SK-N-SH (cell line): ENCODE measurements around the gene SPTSSB. TPM values are rescaled to one million over a fixed set of nuclear protein-coding genes. Genes with fewer than 3 reads are reported as not detected.

Experiments
- CTCF ChIA-PET: fragments of 300-600, 350-600 bp; formaldehyde crosslinking; extraction: SDS; loops from one replicate; lab custom pipeline; 2021; lab: Yijun Ruan, JAX
- POLR2A ChIA-PET: fragments of 350-600 bp; sonication (Branson Sonifier 250); formaldehyde crosslinking; extraction: SDS; loops from one replicate; lab custom pipeline; 2020; ENCODE audit warnings: antibody characterized with exemption, inconsistent platforms; lab: Yijun Ruan, JAX
- DNase-seq: peaks from one replicate; pipeline ENCODE4 v3.0.0; 2012
- H2AFZ ChIP-seq: fragments of 200-600 bp; sonication (generic); 2 replicates; pipeline ENCODE4 v1.8.1; 2016; ENCODE audit warnings: antibody characterized with exemption, mild to moderate bottlenecking, low read depth
- H3F3A ChIP-seq: fragments of 200-600 bp; sonication (generic); replicated peaks from 2 replicates; pipeline ENCODE3; 2016; ENCODE audit warnings: antibody characterized with exemption, mild to moderate bottlenecking; ENCODE audit not compliant: insufficient read depth
- H3K27ac ChIP-seq, 2 experiments: fragments of 200-500 bp in 1 of 2; fragments of 200-600 bp in 1 of 2; sonication (Bioruptor generic) in 1 of 2; sonication (generic), shearing (Covaris generic) in 1 of 2; 2 replicates each; pipeline versions ENCODE4 v1.5.1 to v1.6.1; 2014 to 2016; ENCODE audit warnings: low read depth in 2 of 2, inconsistent platforms in 1 of 2, low read length in 1 of 2, mild to moderate bottlenecking in 1 of 2, mixed read lengths in 1 of 2
- H3K27me3 ChIP-seq: fragments of 200-600 bp; sonication (generic), shearing (Covaris generic); 2 replicates; pipeline ENCODE4 v1.6.1; 2016; ENCODE audit warnings: mixed run types; ENCODE audit not compliant: insufficient read depth
- H3K36me3 ChIP-seq, 2 experiments: fragments of 200-500 bp in 1 of 2; fragments of 200-600 bp in 1 of 2; sonication (Bioruptor generic) in 1 of 2; sonication (generic) in 1 of 2; replicated peaks in 1 of 2; 2 replicates each; pipeline versions ENCODE3 to v1.5.1; 2014 to 2016; ENCODE audit warnings: low read length in 1 of 2, mild to moderate bottlenecking in 1 of 2; ENCODE audit not compliant: insufficient read depth in 2 of 2, control insufficient read depth in 1 of 2
- H3K4me1 ChIP-seq, 2 experiments: fragments of 200-500 bp in 1 of 2; fragments of 200-600 bp in 1 of 2; sonication (Bioruptor generic) in 1 of 2; sonication (generic), shearing (Covaris generic) in 1 of 2; 2 replicates each; pipeline versions ENCODE4 v1.5.1 to v1.6.1; 2014 to 2016; ENCODE audit warnings: low read depth in 1 of 2, low read length in 1 of 2, mixed run types in 1 of 2; ENCODE audit not compliant: insufficient read depth in 2 of 2, control insufficient read depth in 1 of 2
- H3K4me2 ChIP-seq: fragments of 200-600 bp; sonication (generic), shearing (Covaris generic); 2 replicates; pipeline ENCODE4 v1.6.1; 2017; ENCODE audit warnings: mixed run types
- H3K4me3 ChIP-seq, 2 experiments: fragments of 200-500 bp in 1 of 2; fragments of 200-600 bp in 1 of 2; sonication (Bioruptor generic) in 1 of 2; sonication (generic), shearing (Covaris generic) in 1 of 2; 2 replicates each; pipeline versions ENCODE4 v1.5.1 to v1.8.1; 2014 to 2016; ENCODE audit warnings: low read depth in 2 of 2, inconsistent platforms in 1 of 2, low read length in 1 of 2, mild to moderate bottlenecking in 1 of 2, mixed read lengths in 1 of 2, moderate library complexity in 1 of 2
- H3K79me2 ChIP-seq: fragments of 200-600 bp; sonication (generic); 2 replicates; pipeline ENCODE4 v1.8.1; 2017; ENCODE audit warnings: mild to moderate bottlenecking; ENCODE audit not compliant: insufficient read depth
- H3K9ac ChIP-seq: fragments of 200-600 bp; sonication (generic); 2 replicates; pipeline ENCODE4 v1.6.1; 2017; ENCODE audit warnings: mixed run types
- H3K9me2 ChIP-seq: fragments of 200-600 bp; sonication (generic); 2 replicates; pipeline ENCODE4 v1.6.1; 2017; ENCODE audit warnings: mixed run types
- H3K9me3 ChIP-seq: fragments of 200-600 bp; sonication (generic); 2 replicates; pipeline ENCODE4 v1.6.1; 2017; ENCODE audit warnings: mixed run types, mild to moderate bottlenecking, moderate library complexity
- H4K20me1 ChIP-seq: fragments of 200-600 bp; sonication (generic); 2 replicates; pipeline ENCODE4 v1.6.1; 2017; ENCODE audit warnings: mild to moderate bottlenecking, mixed run types; ENCODE audit not compliant: insufficient read depth
- CHD2 ChIP-seq: fragments of 150-350 bp; IDR thresholded peaks from 2 replicates; pipeline ENCODE4 v1.6.1; 2018; ENCODE audit warnings: low read length; ENCODE audit not compliant: partially characterized antibody
- ELF1 ChIP-seq: IDR thresholded peaks from 2 replicates; pipeline ENCODE4 v1.4.0; 2012
- EP300 ChIP-seq, 2 experiments: IDR thresholded peaks; 2 replicates each; pipeline versions ENCODE4 v1.4.0 to v1.6.1; 2012; ENCODE audit warnings: borderline replicate concordance in 1 of 2, low read depth in 1 of 2, low read length in 1 of 2
- EZH2phosphoT487 ChIP-seq: fragments of 200-600 bp; sonication (generic); IDR thresholded peaks from 2 replicates; pipeline ENCODE4 v1.6.1; 2017; ENCODE audit warnings: low read depth, mixed run types, mild to moderate bottlenecking, antibody characterized with exemption, moderate library complexity, borderline replicate concordance
- FOXJ3 ChIP-seq: sonication (generic); formaldehyde crosslinking; IDR thresholded peaks from 2 replicates; pipeline ENCODE4 v1.5.1; 2020; ENCODE audit warnings: mild to moderate bottlenecking, missing genetic modification reagents
- GABPA ChIP-seq: IDR thresholded peaks from 2 replicates; pipeline ENCODE4 v1.4.0; 2012; ENCODE audit warnings: low read depth, mild to moderate bottlenecking
- GATA2 ChIP-seq: sonication (generic); formaldehyde crosslinking; IDR thresholded peaks from 2 replicates; pipeline ENCODE4 v1.5.0; 2020; ENCODE audit warnings: mild to moderate bottlenecking, missing genetic modification reagents
- JUND ChIP-seq: IDR thresholded peaks from 2 replicates; pipeline ENCODE4 v1.4.0; 2012
- MEF2A ChIP-seq: IDR thresholded peaks from 2 replicates; pipeline ENCODE4 v1.4.0; 2012; ENCODE audit warnings: low read depth, borderline replicate concordance
- MXI1 ChIP-seq: IDR thresholded peaks from 2 replicates; pipeline ENCODE4 v1.6.1; 2012; ENCODE audit warnings: mild to moderate bottlenecking, low read depth, low read length, improper control_type of control experiment
- NFIC ChIP-seq: IDR thresholded peaks from 2 replicates; pipeline ENCODE4 v1.4.0; 2012; ENCODE audit warnings: borderline replicate concordance
- POLR2AphosphoS5 ChIP-seq: IDR thresholded peaks from 2 replicates; pipeline ENCODE4 v1.6.1; 2012; ENCODE audit warnings: low read depth, low read length
- RAD21 ChIP-seq: IDR thresholded peaks from 2 replicates; pipeline ENCODE4 v1.6.1; 2012; ENCODE audit warnings: mild to moderate bottlenecking, low read length
- RCOR1 ChIP-seq: fragments of 150-350 bp; IDR thresholded peaks from 2 replicates; pipeline ENCODE4 v1.6.1; 2017; ENCODE audit warnings: antibody characterized with exemption, low read length
- RFX5 ChIP-seq: IDR thresholded peaks from 2 replicates; pipeline ENCODE4 v1.6.1; 2012; ENCODE audit warnings: mild to moderate bottlenecking, improper control_type of control experiment, low read length
- RXRA ChIP-seq: IDR thresholded peaks from 2 replicates; pipeline ENCODE4 v1.4.0; 2012; ENCODE audit warnings: low read depth, mild to moderate bottlenecking, borderline replicate concordance
- SIN3A ChIP-seq: IDR thresholded peaks from 2 replicates; pipeline ENCODE4 v1.6.1; 2012; ENCODE audit warnings: low read depth, mild to moderate bottlenecking, low read length, moderate library complexity, borderline replicate concordance
- TAF1 ChIP-seq: IDR thresholded peaks from 2 replicates; pipeline ENCODE4 v1.6.1; 2012; ENCODE audit warnings: low read depth, mild to moderate bottlenecking, low read length, moderate library complexity, borderline replicate concordance
- TCF12 ChIP-seq: IDR thresholded peaks from 2 replicates; pipeline ENCODE4 v1.4.0; 2012
- TEAD4 ChIP-seq: IDR thresholded peaks from 2 replicates; pipeline ENCODE4 v1.4.0; 2012; ENCODE audit warnings: mild to moderate bottlenecking, borderline replicate concordance; ENCODE audit not compliant: insufficient read depth
- WGBS: methylation state at CpG from one replicate; pipeline ENCODE4 v1.1.6; 2017; ENCODE audit warnings: low lambda C conversion rate; 5-methylcytosine and 5-hydroxymethylcytosine counted together
- polyA plus RNA-seq, 3 experiments: library from polyadenylated mRNA; depleted of rRNA; stranded (reverse); fragments of >200 nt; gene quantifications; 2 replicates each; pipeline ENCODE4 v1.2.3, GENCODE V29; 2012
- TF ChIP-seq, protein P1 (sequence below): IDR thresholded peaks from 2 replicates; pipeline ENCODE4 v1.6.1; 2012; ENCODE audit warnings: mild to moderate bottlenecking, low read depth, low read length, moderate library complexity
- TF ChIP-seq, protein P2 (sequence below): fragments of 200-600 bp; sonication (generic); IDR thresholded peaks from 2 replicates; pipeline ENCODE4 v1.6.1; 2017; ENCODE audit warnings: antibody characterized with exemption, mild to moderate bottlenecking, moderate library complexity

The SPTSSB gene
- polyA plus RNA-seq, 1 of the 3 experiments (the other 2 are of a cell fraction), result 0.07 TPM

DNA sequence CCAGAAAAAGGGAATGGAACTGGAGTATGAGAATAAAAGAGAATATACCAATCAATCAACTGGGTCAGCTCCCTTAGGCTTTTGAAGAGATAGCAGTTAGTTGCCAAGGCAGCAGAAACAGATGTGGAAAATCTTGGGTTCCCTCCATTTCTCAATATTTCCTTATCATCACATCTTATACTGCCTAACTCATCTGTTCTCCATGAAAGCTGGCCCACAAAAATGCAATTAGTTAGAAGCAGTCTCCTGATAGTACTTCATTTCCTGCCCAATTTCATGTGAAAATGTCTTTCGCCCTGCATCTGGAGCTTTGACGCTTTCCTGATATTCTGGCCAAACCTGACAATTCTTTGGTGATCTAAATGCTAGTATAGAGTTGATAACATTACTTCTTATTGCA is 30.1 kb upstream of the SPTSSB start:
- TF ChIP-seq JUND, result no peak
- TF ChIP-seq EP300 (IDR thresholded peaks at IDR 0.05; ENCODE audit: borderline replicate concordance in 1 of 2, low read depth in 1 of 2, low read length in 1 of 2), result peak in 1 of 2 experiments; percentile 94; a peak in 2 of 4 replicates
- TF ChIP-seq MEF2A, result no peak
- TF ChIP-seq RFX5, result no peak
- TF ChIP-seq TCF12, result peak; percentile 70
- TF ChIP-seq RCOR1, result peak; percentile 93
- no peak for TF ChIP-seq ELF1
- TF ChIP-seq POLR2AphosphoS5, result peak; percentile 50; the same call in 1 of the 2 replicates
- TF ChIP-seq GATA2 (CRISPR knock-in tag), result peak; percentile 96
- TF ChIP-seq SIN3A, result no peak
- peak; percentile 85 for TF ChIP-seq CHD2
- no peak for TF ChIP-seq TAF1
- TF ChIP-seq NFIC, result no peak
- TF ChIP-seq MXI1, result no peak; the same call in 1 of the 2 replicates
- TF ChIP-seq FOXJ3 (CRISPR knock-in tag), result peak; percentile 72
- 0 out of 2 replicates have a peak, but pooled peaks have one; percentile 8 for TF ChIP-seq RAD21
- Histone ChIP-seq H3K79me2 (no peaks in the 10 kb centered on the region), H3F3A (no peaks in the 10 kb centered on the region), H3K9me2 (no peaks in the 10 kb centered on the region), H3K36me3 (no peaks in the 10 kb centered on the region), H3K27ac (peak overlapping the region; percentile 45 to 92; a peak in 3 of 4 replicates), H3K4me1 (peaks cover 0 to 13% of the 10 kb centered on the region in 2 experiments; a peak in 2 of 4 replicates), H3K9me3 (no peaks in the 10 kb centered on the region), H4K20me1 (no peaks in the 10 kb centered on the region), H2AFZ (no peak overlapping the region), H3K9ac (no peak overlapping the region), H3K4me3 (peak overlapping the region in 1 of 2 experiments; percentile 12; a peak in 1 of 4 replicates), H3K4me2 (no peak overlapping the region), H3K27me3 (no peaks in the 10 kb centered on the region)
- WGBS, result 22% methylated on average over 2 of the region's 2 CpGs
- DNase-seq, result peak; percentile 41
- ChIA-PET POLR2A (interaction anchor here (1.1 to 1.4 kb wide), 2 partner anchors 29 to 180 kb away, joined by 3 to 7 read pairs; partner anchors contain the start of gene NMD3), CTCF (interaction anchor here (0.9 to 4.5 kb wide), 6 partner anchors 7 to 560 kb away, joined by 3 to 17 read pairs (median 4); no protein-coding TSS in a partner anchor)

DNA sequence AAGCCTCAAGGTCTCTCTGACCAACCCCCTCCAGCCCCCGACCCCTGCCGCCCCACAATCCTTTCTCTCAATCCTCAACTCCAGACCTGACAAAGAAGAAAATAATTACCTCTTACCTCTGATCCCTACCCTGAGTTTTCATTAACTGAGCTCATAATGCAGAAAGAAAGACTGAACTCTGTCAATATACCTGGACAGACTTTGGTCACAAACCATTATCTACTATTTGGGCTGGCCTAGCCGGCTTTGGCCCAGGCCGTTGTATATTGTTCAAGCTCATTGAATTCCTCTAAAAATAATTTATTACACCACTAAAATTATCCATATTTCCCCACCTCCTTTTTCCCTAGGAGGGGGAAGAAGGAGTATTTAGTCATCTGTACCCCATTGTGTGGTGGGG is 29.3 kb upstream of the SPTSSB start:
- no peaks in the 10 kb centered on the region for H3K9me3 ChIP-seq
- no peaks in the 10 kb centered on the region for H3K79me2 ChIP-seq
- no peaks in the 10 kb centered on the region for H3F3A ChIP-seq
- no peak overlapping the region for H3K4me2 ChIP-seq
- no peak overlapping the region for H3K9ac ChIP-seq
- no peaks in the 10 kb centered on the region for H3K9me2 ChIP-seq
- H3K27ac ChIP-seq, result peak overlapping the region; percentile 41 to 92; a peak in 3 of 4 replicates
- no peaks in the 10 kb centered on the region for H3K27me3 ChIP-seq
- ChIA-PET POLR2A (interaction anchor here (1.4 kb wide), 1 partner anchor 28 kb away, joined by 7 read pairs; no protein-coding TSS in a partner anchor), CTCF (interaction anchor here (0.7 to 4.5 kb wide), 4 partner anchors 8 to 559 kb away, joined by 3 to 17 read pairs (median 4); no protein-coding TSS in a partner anchor)
- H3K4me3 ChIP-seq, result no peak overlapping the region
- no peaks in the 10 kb centered on the region for H4K20me1 ChIP-seq
- no peaks in the 10 kb centered on the region for H3K36me3 ChIP-seq
- H2AFZ ChIP-seq, result no peak overlapping the region
- DNase-seq, result no peak
- WGBS, result 81% methylated on average over 4 of the region's 4 CpGs
- peaks cover 0 to 13% of the 10 kb centered on the region in 2 experiments; a peak in 2 of 4 replicates for H3K4me1 ChIP-seq
- TF ChIP-seq MEF2A (no peak), GABPA (no peak), EZH2phosphoT487 (no peak), POLR2AphosphoS5 (no peak), JUND (no peak), RXRA (no peak), ELF1 (no peak), SIN3A (no peak), RAD21 (no peak), RFX5 (no peak), MXI1 (no peak), TEAD4 (no peak)
- TF ChIP-seq, protein P1, sequence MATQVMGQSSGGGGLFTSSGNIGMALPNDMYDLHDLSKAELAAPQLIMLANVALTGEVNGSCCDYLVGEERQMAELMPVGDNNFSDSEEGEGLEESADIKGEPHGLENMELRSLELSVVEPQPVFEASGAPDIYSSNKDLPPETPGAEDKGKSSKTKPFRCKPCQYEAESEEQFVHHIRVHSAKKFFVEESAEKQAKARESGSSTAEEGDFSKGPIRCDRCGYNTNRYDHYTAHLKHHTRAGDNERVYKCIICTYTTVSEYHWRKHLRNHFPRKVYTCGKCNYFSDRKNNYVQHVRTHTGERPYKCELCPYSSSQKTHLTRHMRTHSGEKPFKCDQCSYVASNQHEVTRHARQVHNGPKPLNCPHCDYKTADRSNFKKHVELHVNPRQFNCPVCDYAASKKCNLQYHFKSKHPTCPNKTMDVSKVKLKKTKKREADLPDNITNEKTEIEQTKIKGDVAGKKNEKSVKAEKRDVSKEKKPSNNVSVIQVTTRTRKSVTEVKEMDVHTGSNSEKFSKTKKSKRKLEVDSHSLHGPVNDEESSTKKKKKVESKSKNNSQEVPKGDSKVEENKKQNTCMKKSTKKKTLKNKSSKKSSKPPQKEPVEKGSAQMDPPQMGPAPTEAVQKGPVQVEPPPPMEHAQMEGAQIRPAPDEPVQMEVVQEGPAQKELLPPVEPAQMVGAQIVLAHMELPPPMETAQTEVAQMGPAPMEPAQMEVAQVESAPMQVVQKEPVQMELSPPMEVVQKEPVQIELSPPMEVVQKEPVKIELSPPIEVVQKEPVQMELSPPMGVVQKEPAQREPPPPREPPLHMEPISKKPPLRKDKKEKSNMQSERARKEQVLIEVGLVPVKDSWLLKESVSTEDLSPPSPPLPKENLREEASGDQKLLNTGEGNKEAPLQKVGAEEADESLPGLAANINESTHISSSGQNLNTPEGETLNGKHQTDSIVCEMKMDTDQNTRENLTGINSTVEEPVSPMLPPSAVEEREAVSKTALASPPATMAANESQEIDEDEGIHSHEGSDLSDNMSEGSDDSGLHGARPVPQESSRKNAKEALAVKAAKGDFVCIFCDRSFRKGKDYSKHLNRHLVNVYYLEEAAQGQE, result no peak
- TF ChIP-seq, protein P2, sequence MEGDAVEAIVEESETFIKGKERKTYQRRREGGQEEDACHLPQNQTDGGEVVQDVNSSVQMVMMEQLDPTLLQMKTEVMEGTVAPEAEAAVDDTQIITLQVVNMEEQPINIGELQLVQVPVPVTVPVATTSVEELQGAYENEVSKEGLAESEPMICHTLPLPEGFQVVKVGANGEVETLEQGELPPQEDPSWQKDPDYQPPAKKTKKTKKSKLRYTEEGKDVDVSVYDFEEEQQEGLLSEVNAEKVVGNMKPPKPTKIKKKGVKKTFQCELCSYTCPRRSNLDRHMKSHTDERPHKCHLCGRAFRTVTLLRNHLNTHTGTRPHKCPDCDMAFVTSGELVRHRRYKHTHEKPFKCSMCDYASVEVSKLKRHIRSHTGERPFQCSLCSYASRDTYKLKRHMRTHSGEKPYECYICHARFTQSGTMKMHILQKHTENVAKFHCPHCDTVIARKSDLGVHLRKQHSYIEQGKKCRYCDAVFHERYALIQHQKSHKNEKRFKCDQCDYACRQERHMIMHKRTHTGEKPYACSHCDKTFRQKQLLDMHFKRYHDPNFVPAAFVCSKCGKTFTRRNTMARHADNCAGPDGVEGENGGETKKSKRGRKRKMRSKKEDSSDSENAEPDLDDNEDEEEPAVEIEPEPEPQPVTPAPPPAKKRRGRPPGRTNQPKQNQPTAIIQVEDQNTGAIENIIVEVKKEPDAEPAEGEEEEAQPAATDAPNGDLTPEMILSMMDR, result no peak
